NCI-H510A (cell line): Measurements from ENCODE around the gene UGT8.
"Not testable (repeated sequence)": the region's sequence is repeated elsewhere in the genome, so short reads cannot be mapped to it uniquely, and the experiment has no call there.

Source experiments
- DNase-seq: peaks from one replicate; lab custom pipeline; 2025; lab: John Stamatoyannopoulos, UW

The UGT8 gene

GRCh38 chr4:114598191-114599121 is at the start of gene UGT8:
TSS of gene UGT8 (plus strand) at chr4:114598807. CDS start at chr4:114622881, 24,074 bp downstream.
- peak; percentile 76 for DNase-seq

- no peak for DNase-seq
Observed at GRCh38 chr4:114549638-114550037, 49.0 kb upstream of the UGT8 start.

- DNase-seq: no peak
Observed at GRCh38 chr4:114558446-114559020, 40.1 kb upstream of the UGT8 start.

GRCh38 chr4:114561590-114561989 is 37.0 kb upstream of the UGT8 start:
- DNase-seq: no peak

- no peak for DNase-seq
Observed at GRCh38 chr4:114562176-114562904, 36.3 kb upstream of the UGT8 start.

- DNase-seq: no peak
Observed at GRCh38 chr4:114563536-114564315, 34.9 kb upstream of the UGT8 start.

- DNase-seq: no peak
Observed at GRCh38 chr4:114577386-114577785, 21.2 kb upstream of the UGT8 start.

GRCh38 chr4:114582621-114583020 is 16.0 kb upstream of the UGT8 start:
- no peak for DNase-seq

GRCh38 chr4:114588305-114588704 is 10.3 kb upstream of the UGT8 start:
- DNase-seq: no peak

- DNase-seq: not testable (repeated sequence)
Observed at GRCh38 chr4:114590360-114590759, 8.2 kb upstream of the UGT8 start.

GRCh38 chr4:114593526-114593925 is 5.1 kb upstream of the UGT8 start:
- DNase-seq: no peak

GRCh38 chr4:114595207-114595606 is 3.4 kb upstream of the UGT8 start:
- no peak for DNase-seq

GRCh38 chr4:114595921-114596320 is 2.7 kb upstream of the UGT8 start:
- DNase-seq: no peak

- DNase-seq: no peak
Observed at GRCh38 chr4:114597410-114598115, 1.0 kb upstream of the UGT8 start.

- no peak for DNase-seq
Observed at GRCh38 chr4:114599231-114599902, 760 bp downstream of the UGT8 start.

GRCh38 chr4:114599903-114600552 is 1.4 kb downstream of the UGT8 start:
- no peak for DNase-seq

- DNase-seq: no peak
Observed at GRCh38 chr4:114600672-114601071, 2.1 kb downstream of the UGT8 start.

GRCh38 chr4:114601304-114602052 is 2.9 kb downstream of the UGT8 start:
- DNase-seq: no peak

GRCh38 chr4:114603497-114603896 is 4.9 kb downstream of the UGT8 start:
- no peak for DNase-seq
